Right atrium auricular region (tissue), 2 donors: Measurements from ENCODE around the gene TSPAN4. TPM values are rescaled to one million over a fixed set of nuclear protein-coding genes. Genes with fewer than 3 reads are reported as not detected.

Source experiments
- DNase-seq: peaks from one replicate; pipeline ENCODE4 v3.0.0-alpha.2; 2019; ENCODE audit warnings: low spot score
- H3K27ac ChIP-seq, 2 donors: fragments of 200-600 bp; sonication (generic); 1 replicate in 1 of 2; 2 replicates in 1 of 2; pipeline ENCODE4 v1.5.1; 2016 to 2019
- H3K27me3 ChIP-seq, 2 donors: fragments of 200-600 bp; sonication (generic); one replicate each; pipeline versions ENCODE4 v1.5.1 to v1.6.0; 2017 to 2019
- H3K36me3 ChIP-seq: fragments of 200-600 bp; sonication (generic); one replicate; pipeline ENCODE4 v1.5.1; 2016
- H3K4me1 ChIP-seq, 2 donors: fragments of 200-600 bp; sonication (generic); one replicate each; pipeline versions ENCODE4 v1.5.1 to v1.6.0; 2017 to 2019
- H3K4me3 ChIP-seq, 2 donors: fragments of 200-600 bp; sonication (generic); 1 replicate in 1 of 2; 2 replicates in 1 of 2; pipeline ENCODE4 v1.5.1; 2017 to 2019; ENCODE audit warnings: mild to moderate bottlenecking in 1 of 2, moderate library complexity in 1 of 2
- H3K9me3 ChIP-seq, 2 donors: fragments of 200-600 bp; sonication (generic); one replicate each; pipeline ENCODE4 v1.5.1; 2019
- CTCF ChIP-seq, 2 donors: fragments of 200-600 bp; sonication (generic); IDR thresholded peaks; one replicate each; pipeline ENCODE4 v1.5.1; 2019; ENCODE audit warnings: antibody characterized with exemption in 2 of 2
- total RNA-seq, 2 donors: library from RNA; depleted of rRNA; stranded (reverse); fragments of >200 nt; gene quantifications; one replicate each; pipeline ENCODE4 v1.1.0, GENCODE V29; 2016

TSPAN4 gene
- total RNA-seq, 2 donors from 2014 or later, result 37.2 to 81.0 TPM

- Histone ChIP-seq H3K27ac (no peak overlapping the region), H3K4me1 (no peaks in the 10 kb centered on the region), H3K27me3 (no peaks in the 10 kb centered on the region), H3K4me3 (no peak overlapping the region), H3K36me3 (peaks cover 12% of the 10 kb centered on the region), H3K9me3 (no peaks in the 10 kb centered on the region)
- TF ChIP-seq CTCF (IDR thresholded peaks at IDR 0.05), result no peak
- no peak for DNase-seq
Observed at GRCh38 chr11:894575-895201, 52.0 kb downstream of the TSPAN4 start.

GRCh38 chr11:895331-896110 lies 52.9 kb downstream of the TSPAN4 start:
- H3K27ac ChIP-seq, result no peak overlapping the region
- H3K27me3 ChIP-seq, result no peaks in the 10 kb centered on the region
- DNase-seq, result no peak
- H3K4me3 ChIP-seq, result no peak overlapping the region
- no peaks in the 10 kb centered on the region for H3K9me3 ChIP-seq
- TF ChIP-seq CTCF (IDR thresholded peaks at IDR 0.05), result no peak
- H3K4me1 ChIP-seq, result no peaks in the 10 kb centered on the region
- H3K36me3 ChIP-seq, result peaks cover 20% of the 10 kb centered on the region

- TF ChIP-seq CTCF (IDR thresholded peaks at IDR 0.05), result no peak
- H3K9me3 ChIP-seq, result no peaks in the 10 kb centered on the region
- DNase-seq, result no peak
- H3K4me3 ChIP-seq, result no peak overlapping the region
- H3K27me3 ChIP-seq, result no peaks in the 10 kb centered on the region
- no peak overlapping the region for H3K27ac ChIP-seq
- peaks cover 39% of the 10 kb centered on the region for H3K36me3 ChIP-seq
- H3K4me1 ChIP-seq, result no peaks in the 10 kb centered on the region
Observed at GRCh38 chr11:897253-898142, 54.8 kb downstream of the TSPAN4 start.

- Histone ChIP-seq H3K4me1 (no peaks in the 10 kb centered on the region), H3K27ac (no peak overlapping the region), H3K27me3 (no peaks in the 10 kb centered on the region), H3K36me3 (peaks cover 45% of the 10 kb centered on the region), H3K4me3 (no peak overlapping the region), H3K9me3 (no peaks in the 10 kb centered on the region)
- peak in 1 of 2 donors; percentile 15 for TF ChIP-seq CTCF (IDR thresholded peaks at IDR 0.05)
- DNase-seq, result no peak
Observed at GRCh38 chr11:898143-898511, 55.5 kb downstream of the TSPAN4 start.

- Histone ChIP-seq H3K4me1 (no peaks in the 10 kb centered on the region), H3K9me3 (no peaks in the 10 kb centered on the region), H3K4me3 (no peak overlapping the region), H3K27me3 (no peaks in the 10 kb centered on the region), H3K27ac (no peak overlapping the region), H3K36me3 (peaks cover 48% of the 10 kb centered on the region)
- TF ChIP-seq CTCF (IDR thresholded peaks at IDR 0.05), result no peak
- no peak for DNase-seq
Observed at GRCh38 chr11:898540-899190, 56.0 kb downstream of the TSPAN4 start.
